Measurements from ENCODE around the gene ADGRD1. TPM values are rescaled to one million over a fixed set of nuclear protein-coding genes. Genes with fewer than 3 reads are reported as not detected.

Gene ADGRD1
- total RNA-seq, 3 donors from 2014 or later, result 11.6 to 47.5 (median 18.7) TPM

- no peaks in the 10 kb centered on the region for H3K4me1 ChIP-seq
- no peaks in the 10 kb centered on the region for H3K9me3 ChIP-seq
- intact Hi-C loops (cut with DNase I; ENCODE audit: low total_unique reads), result no loop called here
- no peak for TF ChIP-seq POLR2A (IDR thresholded peaks at IDR 0.05)
- TF ChIP-seq CTCF (IDR thresholded peaks at IDR 0.05), result no peak
- no peak for TF ChIP-seq POLR2AphosphoS5 (IDR thresholded peaks at IDR 0.05)
- DNase-seq (ENCODE audit: low spot score in 2 of 2), result no peak
- H3K27me3 ChIP-seq, result peaks cover 0 to 4% of the 10 kb centered on the region in 2 donors
- H3K27ac ChIP-seq, result no peak overlapping the region
- no peaks in the 10 kb centered on the region for H3K36me3 ChIP-seq
- no peak overlapping the region for H3K4me3 ChIP-seq
These were observed 158.3 kb downstream of the ADGRD1 start for GRCh38 chr12:131112021-131112420.

GRCh38 chr12:131112700-131113290 lies 159.1 kb downstream of the ADGRD1 start:
- Histone ChIP-seq H3K9me3 (no peaks in the 10 kb centered on the region), H3K4me3 (no peak overlapping the region), H3K27me3 (peaks cover 0 to 3% of the 10 kb centered on the region in 2 donors), H3K4me1 (no peaks in the 10 kb centered on the region), H3K36me3 (no peaks in the 10 kb centered on the region), H3K27ac (no peak overlapping the region)
- DNase-seq (ENCODE audit: low spot score in 2 of 2), result no peak
- TF ChIP-seq POLR2A (IDR thresholded peaks at IDR 0.05) (no peak), CTCF (IDR thresholded peaks at IDR 0.05) (no peak), POLR2AphosphoS5 (IDR thresholded peaks at IDR 0.05) (no peak)
- intact Hi-C loops (cut with DNase I; ENCODE audit: low total_unique reads), result no loop called here

- no peaks in the 10 kb centered on the region for H3K4me1 ChIP-seq
- peaks cover 0 to 3% of the 10 kb centered on the region in 2 donors for H3K27me3 ChIP-seq
- no peaks in the 10 kb centered on the region for H3K36me3 ChIP-seq
- TF ChIP-seq CTCF (IDR thresholded peaks at IDR 0.05) (no peak), POLR2A (IDR thresholded peaks at IDR 0.05) (no peak), POLR2AphosphoS5 (IDR thresholded peaks at IDR 0.05) (no peak)
- H3K4me3 ChIP-seq, result no peak overlapping the region
- intact Hi-C loops (cut with DNase I; ENCODE audit: low total_unique reads), result no loop called here
- DNase-seq (ENCODE audit: low spot score in 2 of 2), result no peak
- H3K27ac ChIP-seq, result peak overlapping the region in 1 of 2 donors; percentile 45
- H3K9me3 ChIP-seq, result no peaks in the 10 kb centered on the region
These were observed 160.0 kb downstream of the ADGRD1 start for GRCh38 chr12:131113568-131114270.

GRCh38 chr12:131114271-131114670 lies 160.6 kb downstream of the ADGRD1 start:
- Histone ChIP-seq H3K4me3 (no peak overlapping the region), H3K36me3 (no peaks in the 10 kb centered on the region), H3K9me3 (no peaks in the 10 kb centered on the region), H3K27me3 (peaks cover 0 to 3% of the 10 kb centered on the region in 2 donors), H3K27ac (peak overlapping the region in 1 of 2 donors; percentile 45), H3K4me1 (no peaks in the 10 kb centered on the region)
- no peak for TF ChIP-seq POLR2AphosphoS5 (IDR thresholded peaks at IDR 0.05)
- TF ChIP-seq CTCF (IDR thresholded peaks at IDR 0.05), result no peak
- no peak for TF ChIP-seq POLR2A (IDR thresholded peaks at IDR 0.05)
- intact Hi-C loops (cut with DNase I; ENCODE audit: low total_unique reads), result no loop called here
- DNase-seq (ENCODE audit: low spot score in 2 of 2), result no peak

- no peaks in the 10 kb centered on the region for H3K36me3 ChIP-seq
- intact Hi-C loops (cut with DNase I; ENCODE audit: low total_unique reads), result no loop called here
- H3K27ac ChIP-seq, result peak overlapping the region; percentile 42 to 82
- TF ChIP-seq POLR2AphosphoS5 (IDR thresholded peaks at IDR 0.05), result no peak
- TF ChIP-seq CTCF (IDR thresholded peaks at IDR 0.05), result no peak
- no peak for TF ChIP-seq POLR2A (IDR thresholded peaks at IDR 0.05)
- no peaks in the 10 kb centered on the region for H3K4me1 ChIP-seq
- H3K27me3 ChIP-seq, result peaks cover 0 to 3% of the 10 kb centered on the region in 2 donors
- no peaks in the 10 kb centered on the region for H3K9me3 ChIP-seq
- H3K4me3 ChIP-seq, result no peak overlapping the region
- no peak for DNase-seq (ENCODE audit: low spot score in 2 of 2)
These were observed 161.4 kb downstream of the ADGRD1 start for GRCh38 chr12:131114942-131115584.

Measured in breast epithelium (tissue), 4 donors.